AG04449 (cell line): ENCODE results near the gene CDH13.

Experiments used
- CTCF ChIA-PET: fragments of 350-600 bp; formaldehyde crosslinking; extraction: SDS; loops from one replicate; lab custom pipeline; 2021; ENCODE audit warnings: antibody characterized with exemption; lab: Yijun Ruan, JAX
- POLR2A ChIA-PET: fragments of 400-600, 350-600 bp; formaldehyde crosslinking; extraction: SDS; loops from one replicate; lab custom pipeline; 2020; ENCODE audit warnings: antibody characterized with exemption, inconsistent platforms; lab: Yijun Ruan, JAX
- DNase-seq: peaks from one replicate; pipeline ENCODE4 v3.0.0-alpha.2; 2010; ENCODE audit warnings: low read depth, low spot score
- H3K4me3 ChIP-seq: 2 replicates; pipeline ENCODE4 v1.5.1; 2011; ENCODE audit warnings: low read depth, mild to moderate bottlenecking, control low read depth, low read length
- CTCF ChIP-seq: IDR thresholded peaks from one replicate; pipeline ENCODE4 v1.5.1; 2011; ENCODE audit warnings: mild to moderate bottlenecking, moderate library complexity, low read length, control low read depth, inconsistent platforms; ENCODE audit not compliant: insufficient read depth; ENCODE audit errors: missing control alignments

The CDH13 gene

GRCh38 chr16:82993415-82993814 lies 366.6 kb downstream of the CDH13 start:
- CTCF ChIA-PET: no interaction called here
- H3K4me3 ChIP-seq: no peak overlapping the region
- no peak for TF ChIP-seq CTCF
- no peak for DNase-seq
- POLR2A ChIA-PET: no interaction called here

DNA sequence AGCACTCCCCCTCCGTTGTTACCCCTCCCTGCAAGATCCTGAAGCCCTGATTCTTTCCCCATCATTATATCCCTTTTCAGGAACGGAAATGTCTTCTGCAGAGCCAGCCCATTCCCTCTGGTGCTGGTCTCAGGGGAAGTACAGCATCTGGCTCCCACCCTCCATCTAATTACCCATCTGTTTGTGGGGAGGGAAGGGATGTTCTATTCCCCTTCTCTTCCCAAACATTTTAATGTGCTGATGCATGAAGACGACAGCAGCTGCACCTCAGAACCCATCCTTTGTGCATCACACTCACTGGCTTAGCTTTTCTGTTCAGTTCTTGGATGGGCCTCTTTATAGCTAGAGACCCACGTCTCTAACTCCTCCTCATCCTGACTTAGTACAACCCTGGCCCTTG lies 367.2 kb downstream of the CDH13 start:
- DNase-seq: no peak

GRCh38 chr16:82995286-82995923 lies 368.6 kb downstream of the CDH13 start:
- ChIA-PET POLR2A (no interaction called here), CTCF (interaction anchor here (1.4 kb wide), 1 partner anchor 9 kb away, joined by 3 read pairs; no protein-coding TSS in a partner anchor)
- DNase-seq: no peak
- H3K4me3 ChIP-seq: no peak overlapping the region
- no peak for TF ChIP-seq CTCF

More for the DNA sequence above, 367.2 kb downstream of the CDH13 start:
- POLR2A ChIA-PET: no interaction called here
- H3K4me3 ChIP-seq: no peak overlapping the region
- CTCF ChIA-PET: interaction anchor here (1.3 to 1.4 kb wide), 2 partner anchors 8 to 13 kb away, joined by 3 read pairs; no protein-coding TSS in a partner anchor
- TF ChIP-seq CTCF: no peak

DNA sequence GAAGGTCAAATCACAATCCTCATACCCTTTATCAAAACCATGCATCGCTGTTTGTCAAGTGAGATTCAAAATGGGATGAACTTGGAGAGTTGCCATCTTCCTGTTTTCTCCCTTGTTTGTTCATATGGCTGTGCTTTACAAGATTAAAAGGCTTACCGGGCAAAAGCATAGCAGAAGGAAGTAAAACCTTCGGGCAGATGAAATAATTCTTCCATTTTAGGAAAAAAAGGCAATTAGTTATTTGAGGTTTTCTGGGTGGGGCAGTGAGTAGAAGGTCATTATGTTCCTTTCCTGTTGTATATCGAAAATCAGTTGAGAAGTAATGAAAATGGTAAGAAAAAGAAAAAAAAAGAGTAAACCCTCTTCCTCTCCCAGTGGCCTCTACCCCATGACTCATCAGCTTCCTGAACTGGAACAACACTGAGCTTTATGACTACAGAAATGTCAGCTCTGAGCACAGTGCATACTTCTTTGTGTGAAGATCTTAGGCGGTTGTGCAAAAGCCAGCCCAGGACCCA lies 369.2 kb downstream of the CDH13 start:
- DNase-seq: peak; percentile 63
- POLR2A ChIA-PET: no interaction called here
- CTCF ChIA-PET: no interaction called here
- TF ChIP-seq CTCF: no peak
- peak overlapping the region; percentile 18 for H3K4me3 ChIP-seq

DNA sequence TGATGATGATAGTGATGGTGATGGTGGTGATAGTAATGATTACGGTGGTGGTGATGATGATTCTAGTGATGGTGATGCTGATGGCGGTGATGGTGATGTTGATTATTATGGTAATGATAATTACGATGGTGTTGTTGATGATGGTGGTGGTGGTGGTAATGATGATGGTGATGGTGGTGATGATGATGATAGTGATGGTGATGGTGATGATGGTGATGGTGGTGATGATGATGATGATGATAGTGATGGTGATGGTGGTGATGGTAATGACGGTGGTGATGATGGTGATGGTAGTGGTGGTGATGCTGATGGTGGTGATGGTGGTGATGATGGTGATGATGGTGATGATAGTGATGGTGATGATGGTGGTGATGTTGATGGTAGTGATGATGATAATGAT lies 370.0 kb downstream of the CDH13 start:
- CTCF ChIA-PET: no interaction called here
- no peak for TF ChIP-seq CTCF
- POLR2A ChIA-PET: no interaction called here
- H3K4me3 ChIP-seq: no peak overlapping the region
- DNase-seq: no peak

DNA sequence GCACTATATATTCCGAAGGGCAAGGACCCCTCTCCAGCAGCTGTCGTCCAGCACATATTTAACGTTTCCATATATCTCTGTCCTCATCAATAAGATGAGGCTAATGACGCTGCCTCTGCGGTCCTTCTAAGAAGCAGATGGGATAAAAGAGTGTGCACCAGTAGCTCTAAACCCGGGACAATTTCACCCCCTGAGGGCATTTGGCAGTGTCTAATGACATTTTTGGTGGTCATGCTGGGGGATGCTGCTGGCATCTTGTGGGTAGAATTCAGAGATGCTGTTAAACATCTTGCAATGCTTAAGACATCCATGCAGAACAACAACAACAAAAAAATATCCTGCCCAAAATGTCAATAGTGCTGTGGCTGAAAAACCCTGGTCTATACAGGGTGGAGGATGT lies 372.9 kb downstream of the CDH13 start:
- ChIA-PET POLR2A (no interaction called here), CTCF (no interaction called here)
- TF ChIP-seq CTCF: no peak

More for the DNA sequence above, 372.9 kb downstream of the CDH13 start:
- no peak for DNase-seq
- no peak overlapping the region for H3K4me3 ChIP-seq
